MM.1S (cell line): Measurements from ENCODE around the gene OTX1.

Experiments used
- DNase-seq: peaks from one replicate; pipeline ENCODE4 v3.0.0-alpha.2; 2015
- H2AFZ ChIP-seq: fragments of 300-600 bp; sonication (generic); 2 replicates; pipeline ENCODE4 v1.6.0; 2016; ENCODE audit warnings: antibody characterized with exemption, low read length
- H3F3A ChIP-seq: fragments of 300-600 bp; sonication (generic); 2 replicates; pipeline ENCODE4 v1.6.1; 2016; ENCODE audit warnings: mild to moderate bottlenecking, antibody characterized with exemption, low read length, moderate library complexity, mixed read lengths; ENCODE audit not compliant: insufficient read depth
- H3K27ac ChIP-seq: fragments of 300-600 bp; sonication (generic); 2 replicates; pipeline ENCODE4 v1.5.1; 2016; ENCODE audit warnings: mild to moderate bottlenecking, low read length
- H3K27me3 ChIP-seq: fragments of 300-600 bp; sonication (generic); replicated peaks from 2 replicates; pipeline ENCODE4 v1.6.0; 2016; ENCODE audit warnings: low read length; ENCODE audit not compliant: insufficient read depth
- H3K36me3 ChIP-seq: fragments of 300-600 bp; sonication (generic); replicated peaks from 2 replicates; pipeline ENCODE4 v1.6.1; 2016; ENCODE audit warnings: mild to moderate bottlenecking, low read length, mixed read lengths; ENCODE audit not compliant: insufficient read depth
- H3K4me1 ChIP-seq: fragments of 300-600 bp; sonication (generic); 2 replicates; pipeline ENCODE4 v1.6.1; 2016; ENCODE audit warnings: low read length, mixed read lengths
- H3K4me2 ChIP-seq: fragments of 300-600 bp; sonication (generic); 2 replicates; pipeline ENCODE4 v1.6.0; 2016; ENCODE audit warnings: low read depth, low read length
- H3K4me3 ChIP-seq: fragments of 300-600 bp; sonication (generic); 2 replicates; pipeline ENCODE4 v1.5.1; 2016; ENCODE audit warnings: low read length, mixed read lengths
- H3K79me2 ChIP-seq: fragments of 300-600 bp; sonication (generic); 2 replicates; pipeline ENCODE4 v1.6.1; 2016; ENCODE audit warnings: mixed run types, low read length, mixed read lengths
- H3K9ac ChIP-seq: fragments of 300-600 bp; sonication (generic); 2 replicates; pipeline ENCODE4 v1.6.1; 2016; ENCODE audit warnings: low read length, mixed read lengths
- H3K9me2 ChIP-seq: fragments of 300-600 bp; sonication (generic); replicated peaks from 2 replicates; pipeline ENCODE4 v1.6.1; 2016; ENCODE audit warnings: mild to moderate bottlenecking, low read length, mixed read lengths; ENCODE audit not compliant: insufficient read depth
- H3K9me3 ChIP-seq: fragments of 300-600 bp; sonication (generic); replicated peaks from 2 replicates; pipeline ENCODE4 v1.6.1; 2016; ENCODE audit warnings: mild to moderate bottlenecking, low read length, mixed read lengths; ENCODE audit not compliant: insufficient read depth
- H4K20me1 ChIP-seq: fragments of 300-600 bp; sonication (generic); 2 replicates; pipeline ENCODE4 v1.6.1; 2016; ENCODE audit warnings: mild to moderate bottlenecking, low read length, moderate library complexity, mixed read lengths; ENCODE audit not compliant: insufficient read depth
- CTCF ChIP-seq: fragments of 300-600 bp; sonication (generic); IDR thresholded peaks from 2 replicates; pipeline ENCODE4 v1.5.1; 2016; ENCODE audit warnings: antibody characterized with exemption, low read length, mixed read lengths
- EZH2 ChIP-seq: fragments of 300-600 bp; sonication (generic); optimal IDR thresholded peaks from 2 replicates; pipeline ENCODE3; 2017; ENCODE audit warnings: low read depth, mild to moderate bottlenecking, antibody characterized with exemption, low read length, mixed read lengths
- EZH2phosphoT487 ChIP-seq: fragments of 300-600 bp; sonication (generic); IDR thresholded peaks from 2 replicates; pipeline ENCODE4 v1.6.1; 2018; ENCODE audit warnings: antibody characterized with exemption, low read length

Gene OTX1

GRCh38 chr2:63059793-63060471 is 9.3 kb downstream of the OTX1 start:
- Histone ChIP-seq H3K9ac (no peak overlapping the region), H3K4me3 (no peak overlapping the region), H3K36me3 (no peaks in the 10 kb centered on the region), H4K20me1 (no peaks in the 10 kb centered on the region), H3K9me2 (no peaks in the 10 kb centered on the region), H2AFZ (no peak overlapping the region), H3F3A (no peaks in the 10 kb centered on the region), H3K9me3 (no peaks in the 10 kb centered on the region), H3K79me2 (no peaks in the 10 kb centered on the region), H3K4me1 (no peaks in the 10 kb centered on the region), H3K27me3 (no peaks in the 10 kb centered on the region), H3K27ac (no peak overlapping the region), H3K4me2 (no peak overlapping the region)
- DNase-seq: no peak
- TF ChIP-seq EZH2 (no peak), EZH2phosphoT487 (no peak), CTCF (no peak)

GRCh38 chr2:63060472-63060991 is 9.9 kb downstream of the OTX1 start:
- Histone ChIP-seq H3K9me2 (no peaks in the 10 kb centered on the region), H3F3A (no peaks in the 10 kb centered on the region), H2AFZ (no peak overlapping the region), H3K9me3 (no peaks in the 10 kb centered on the region), H3K4me3 (no peak overlapping the region), H3K9ac (no peak overlapping the region), H3K27me3 (no peaks in the 10 kb centered on the region), H3K4me1 (no peaks in the 10 kb centered on the region), H3K79me2 (no peaks in the 10 kb centered on the region), H3K36me3 (no peaks in the 10 kb centered on the region), H3K4me2 (no peak overlapping the region), H4K20me1 (no peaks in the 10 kb centered on the region), H3K27ac (no peak overlapping the region)
- no peak for DNase-seq
- no peak for TF ChIP-seq CTCF
- no peak for TF ChIP-seq EZH2phosphoT487
- TF ChIP-seq EZH2: no peak

- Histone ChIP-seq H3K36me3 (no peaks in the 10 kb centered on the region), H3K9me2 (no peaks in the 10 kb centered on the region), H2AFZ (no peak overlapping the region), H3K79me2 (no peaks in the 10 kb centered on the region), H4K20me1 (no peaks in the 10 kb centered on the region), H3K9me3 (no peaks in the 10 kb centered on the region), H3K27ac (no peak overlapping the region), H3K4me1 (no peaks in the 10 kb centered on the region), H3K9ac (no peak overlapping the region), H3F3A (no peaks in the 10 kb centered on the region), H3K4me3 (no peak overlapping the region), H3K4me2 (no peak overlapping the region), H3K27me3 (no peaks in the 10 kb centered on the region)
- no peak for DNase-seq
- TF ChIP-seq EZH2: no peak
- TF ChIP-seq CTCF: no peak
- no peak for TF ChIP-seq EZH2phosphoT487
These were observed 13.6 kb downstream of the OTX1 start for GRCh38 chr2:63064197-63064596.
